Smooth muscle cell of the pulmonary artery (primary cell): ENCODE measurements around the gene MYL12A. TPM values are rescaled to one million over a fixed set of nuclear protein-coding genes. Genes with fewer than 3 reads are reported as not detected.

ENCODE experiments used
- total RNA-seq: library from RNA; depleted of rRNA; stranded (reverse); fragments of >200 nt; gene quantifications from 2 replicates; pipeline ENCODE4 v1.2.3, GENCODE V29; 2014

The MYL12A gene
- total RNA-seq: 770 and 926 TPM in 2 replicates

GRCh38 chr18:3247240-3248061 is at the start of gene MYL12A:
Gene MYL12A (plus strand): TSS chr18:3247801. CDS start chr18:3253248, 5,447 bp downstream.

GRCh38 chr18:3219631-3220335 is 27.8 kb upstream of the MYL12A start, which contains the start of gene MYOM1:
Gene MYOM1 (minus strand): TSS chr18:3219968. CDS start chr18:3215223, 4,745 bp downstream.

GRCh38 chr18:3261373-3262233 is 14.0 kb downstream of the MYL12A start, which contains the start of gene MYL12B:
Gene MYL12B (plus strand): TSS chr18:3262133. CDS start chr18:3272899, 10,766 bp downstream.

Other genes with a start within 250 kb of the MYL12A start
- 39.7 and 41.6 TPM in 2 replicates for gene LPIN2, start 234.7 kb upstream of the MYL12A start, total RNA-seq
- gene MYOM1, start 27.8 kb upstream of the MYL12A start, total RNA-seq: 2.5 and 4.3 TPM in 2 replicates
- 354 and 369 TPM in 2 replicates for gene MYL12B, start 14.3 kb downstream of the MYL12A start, total RNA-seq
- gene TGIF1, start 202.4 kb downstream of the MYL12A start, total RNA-seq: 119 and 181 TPM in 2 replicates